GM18909 (cell line): ENCODE results near the gene PCDHAC1.
"Not testable (repeated sequence)": the region's sequence is repeated elsewhere in the genome, so short reads cannot be mapped to it uniquely, and the experiment has no call there.

Experiments
- ATAC-seq: cut with Tn5 transposase; IDR thresholded peaks from one replicate; pipeline ENCODE4 v1.9.1; 2021; ENCODE audit warnings: mild to moderate bottlenecking; ENCODE audit not compliant: unreplicated experiment, poor library complexity

Gene PCDHAC1

DNA sequence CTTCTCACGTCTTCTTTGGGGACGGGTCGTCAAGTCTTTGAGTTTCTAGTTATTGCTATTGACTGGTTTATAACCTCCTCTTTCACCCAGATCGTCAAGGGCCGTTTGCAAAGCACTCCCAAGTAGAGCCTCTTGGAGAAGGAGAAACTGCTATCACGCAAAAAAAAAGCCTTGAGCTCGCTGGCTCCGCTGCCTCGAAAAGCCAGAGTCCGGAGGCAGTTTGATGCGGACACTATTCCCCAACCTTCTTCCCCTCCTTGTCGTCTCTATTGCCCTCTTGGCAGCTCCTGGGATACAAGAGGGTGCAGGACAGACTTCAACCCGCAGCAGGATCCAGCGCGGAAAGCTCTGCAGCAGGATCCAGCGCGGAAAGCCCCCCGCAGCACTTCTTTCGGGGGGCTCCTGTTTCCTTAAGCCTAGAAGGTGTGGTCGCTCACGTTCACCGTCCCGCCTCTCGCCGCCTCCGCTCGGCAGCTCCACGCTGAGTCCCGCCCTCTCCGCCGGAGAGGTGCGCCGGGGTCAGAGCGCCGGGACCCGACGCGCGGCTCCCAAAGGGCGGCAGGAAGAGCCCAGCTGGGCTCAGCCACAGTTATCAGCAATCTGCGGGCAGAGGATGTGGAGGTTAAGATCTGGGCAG lies at the start of gene PCDHAC1:
Gene PCDHAC1 (plus strand): TSS at position 494 of the 637 bp plus-strand sequence. CDS start 594 bp downstream, outside the sequence.
- ATAC-seq = no peak

DNA sequence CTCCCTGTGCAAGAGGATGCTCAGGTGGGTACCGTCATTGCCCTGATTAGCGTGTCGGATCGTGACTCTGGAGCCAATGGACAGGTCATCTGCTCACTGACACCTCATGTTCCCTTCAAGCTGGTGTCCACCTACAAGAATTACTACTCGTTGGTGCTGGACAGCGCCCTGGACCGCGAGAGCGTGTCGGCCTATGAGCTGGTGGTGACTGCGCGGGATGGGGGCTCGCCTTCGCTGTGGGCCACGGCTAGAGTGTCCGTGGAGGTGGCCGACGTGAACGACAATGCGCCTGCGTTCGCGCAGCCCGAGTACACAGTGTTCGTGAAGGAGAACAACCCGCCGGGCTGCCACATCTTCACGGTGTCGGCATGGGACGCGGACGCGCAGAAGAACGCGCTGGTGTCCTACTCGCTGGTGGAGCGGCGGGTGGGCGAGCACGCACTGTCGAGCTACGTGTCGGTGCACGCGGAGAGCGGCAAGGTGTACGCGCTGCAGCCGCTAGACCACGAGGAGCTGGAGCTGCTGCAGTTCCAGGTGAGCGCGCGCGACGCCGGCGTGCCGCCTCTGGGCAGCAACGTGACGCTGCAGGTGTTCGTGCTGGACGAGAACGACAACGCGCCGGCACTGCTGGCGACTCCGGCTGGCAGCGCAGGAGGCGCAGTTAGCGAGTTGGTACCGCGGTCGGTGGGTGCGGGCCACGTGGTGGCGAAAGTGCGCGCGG lies 49.4 kb upstream of the PCDHAC1 start:
- ATAC-seq = not testable (repeated sequence)

DNA sequence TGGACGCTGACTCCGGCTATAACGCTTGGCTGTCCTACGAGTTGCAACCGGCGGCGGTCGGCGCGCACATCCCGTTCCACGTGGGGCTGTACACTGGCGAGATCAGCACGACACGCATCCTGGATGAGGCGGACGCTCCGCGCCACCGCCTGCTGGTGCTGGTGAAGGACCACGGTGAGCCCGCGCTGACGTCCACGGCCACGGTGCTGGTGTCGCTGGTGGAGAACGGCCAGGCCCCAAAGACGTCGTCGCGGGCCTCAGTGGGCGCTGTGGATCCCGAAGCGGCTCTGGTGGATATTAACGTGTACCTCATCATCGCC lies 48.9 kb upstream of the PCDHAC1 start:
- ATAC-seq = no peak

GRCh38 chr5:140881889-140882590 lies 44.1 kb upstream of the PCDHAC1 start, which contains the start of gene PCDHA13:
PCDHA13 (plus strand) TSS chr5:140882124; CDS start chr5:140882269, 145 bp downstream.
- ATAC-seq = no peak

GRCh38 chr5:140882591-140882899 lies 43.6 kb upstream of the PCDHAC1 start:
- no peak for ATAC-seq

DNA sequence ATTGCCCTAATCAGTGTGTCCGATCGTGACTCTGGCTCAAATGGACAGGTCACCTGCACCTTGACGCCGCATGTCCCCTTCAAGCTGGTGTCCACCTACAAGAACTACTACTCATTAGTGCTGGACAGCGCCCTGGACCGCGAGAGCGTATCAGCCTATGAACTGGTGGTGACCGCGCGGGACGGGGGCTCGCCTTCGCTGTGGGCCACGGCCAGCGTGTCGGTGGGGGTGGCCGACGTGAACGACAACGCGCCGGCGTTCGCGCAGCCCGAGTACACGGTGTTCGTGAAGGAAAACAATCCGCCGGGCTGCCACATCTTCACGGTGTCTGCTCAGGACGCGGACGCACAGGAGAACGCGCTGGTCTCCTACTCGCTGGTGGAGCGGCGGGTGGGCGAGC lies 42.7 kb upstream of the PCDHAC1 start:
- no peak for ATAC-seq

GRCh38 chr5:140883927-140884697 lies 42.0 kb upstream of the PCDHAC1 start:
- ATAC-seq = no peak

- ATAC-seq = no peak
Observed at GRCh38 chr5:140916325-140916724, 9.8 kb upstream of the PCDHAC1 start.

DNA sequence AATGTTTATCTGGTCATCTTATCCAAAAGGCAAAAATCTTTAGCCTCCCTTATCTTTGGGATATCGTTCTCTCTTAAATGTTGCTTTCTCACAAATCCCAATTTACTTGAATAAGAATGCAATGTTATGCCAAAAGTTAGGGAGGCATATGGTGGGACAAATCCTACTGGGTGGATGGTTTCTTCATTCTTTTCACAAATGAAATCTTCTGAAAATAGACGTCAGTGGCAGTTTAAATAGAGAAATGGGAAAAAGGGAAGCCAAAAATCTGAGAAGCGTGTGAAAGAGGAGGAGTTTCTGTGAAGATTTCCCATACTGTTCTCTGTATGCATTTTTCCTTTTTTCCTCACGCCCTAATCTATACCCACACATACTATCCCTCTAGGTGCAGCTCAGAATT lies 2.5 kb upstream of the PCDHAC1 start:
- ATAC-seq = no peak

DNA sequence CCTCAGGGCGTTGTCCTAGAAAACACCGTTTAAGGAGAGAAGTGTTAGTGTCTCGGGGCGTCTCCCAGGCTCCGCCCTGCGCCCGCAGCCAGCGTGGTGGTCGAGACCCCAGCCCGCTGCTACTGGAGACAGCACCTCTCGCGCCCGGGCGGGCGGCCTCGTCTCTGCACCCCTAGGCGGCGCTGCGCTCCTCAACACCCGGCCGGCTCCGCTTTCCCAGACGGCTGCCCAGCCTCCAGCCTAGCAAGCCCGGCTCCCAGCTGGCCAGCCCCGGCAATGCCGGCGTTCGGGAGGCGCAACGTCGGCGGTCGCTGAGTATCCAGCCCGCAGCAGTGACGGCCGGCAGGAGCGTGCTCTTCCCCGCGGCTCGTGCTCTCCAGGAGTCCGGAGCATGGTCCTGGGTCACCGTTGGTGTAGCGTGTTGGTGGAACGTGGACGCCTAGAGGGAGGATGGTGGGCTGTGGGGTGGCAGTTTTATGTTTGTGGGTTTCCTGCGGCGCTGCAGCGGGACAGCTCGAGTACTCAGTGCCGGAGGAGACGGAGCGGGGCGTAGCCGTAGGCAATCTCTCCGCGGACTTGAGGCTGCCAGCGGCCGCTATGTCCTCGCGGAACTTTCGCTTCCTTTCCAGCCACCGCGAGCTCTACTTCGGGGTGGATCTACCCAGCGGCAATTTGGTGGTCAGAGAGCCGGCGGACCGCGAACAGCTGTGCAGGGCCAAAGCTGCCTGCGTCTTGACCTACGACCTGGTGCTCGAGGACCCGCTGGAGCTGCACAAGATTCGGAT lies 536 bp downstream of the PCDHAC1 start:
- ATAC-seq = no peak

GRCh38 chr5:140927228-140927573 lies 1.1 kb downstream of the PCDHAC1 start:
- ATAC-seq = no peak

GRCh38 chr5:140934964-140935606 lies 9.0 kb downstream of the PCDHAC1 start:
- no peak for ATAC-seq

- no peak for ATAC-seq
Observed at GRCh38 chr5:140946578-140946977, 20.5 kb downstream of the PCDHAC1 start.

GRCh38 chr5:140951636-140952035 lies 25.5 kb downstream of the PCDHAC1 start:
- no peak for ATAC-seq

DNA sequence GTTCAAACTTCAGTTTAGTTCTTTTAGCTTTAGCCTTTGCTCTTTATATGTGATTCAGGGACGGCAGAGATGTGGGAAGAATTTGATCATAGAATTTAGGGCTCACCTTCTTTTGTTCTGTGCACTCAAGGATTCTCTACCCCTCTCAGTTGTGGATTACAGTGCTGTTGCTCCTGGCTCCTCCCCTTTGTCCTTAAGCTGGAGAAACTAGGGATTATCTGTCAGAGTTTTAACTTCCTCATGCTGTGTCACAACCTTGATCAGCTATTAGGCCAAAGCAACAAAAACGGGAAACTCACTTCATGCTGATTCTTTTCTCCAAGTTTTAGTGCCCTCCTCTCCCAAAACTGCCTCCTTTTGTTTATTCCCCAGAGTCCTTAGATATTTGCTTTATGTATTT lies 27.1 kb downstream of the PCDHAC1 start:
- ATAC-seq = no peak

- ATAC-seq = no peak
Observed at GRCh38 chr5:140962190-140962589, 36.1 kb downstream of the PCDHAC1 start.

DNA sequence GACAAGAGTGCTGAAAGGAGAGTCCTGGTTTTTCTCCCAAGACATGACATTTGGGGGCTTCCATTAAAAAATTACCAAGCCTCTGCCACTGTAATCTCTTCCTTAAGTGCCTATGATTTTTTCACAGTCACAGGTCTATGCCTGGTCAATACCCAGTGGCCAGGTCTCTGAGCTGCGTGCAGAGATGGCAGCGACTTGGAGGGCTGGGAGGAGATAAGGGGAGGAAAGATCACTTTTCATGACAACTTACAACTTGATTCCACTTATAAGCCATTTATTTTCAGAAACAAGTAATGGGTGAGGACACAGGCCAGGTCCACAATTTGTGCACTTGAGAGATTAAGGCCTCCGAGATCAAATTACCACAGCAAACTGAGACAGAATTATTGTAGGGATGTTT lies 38.3 kb downstream of the PCDHAC1 start:
- no peak for ATAC-seq

DNA sequence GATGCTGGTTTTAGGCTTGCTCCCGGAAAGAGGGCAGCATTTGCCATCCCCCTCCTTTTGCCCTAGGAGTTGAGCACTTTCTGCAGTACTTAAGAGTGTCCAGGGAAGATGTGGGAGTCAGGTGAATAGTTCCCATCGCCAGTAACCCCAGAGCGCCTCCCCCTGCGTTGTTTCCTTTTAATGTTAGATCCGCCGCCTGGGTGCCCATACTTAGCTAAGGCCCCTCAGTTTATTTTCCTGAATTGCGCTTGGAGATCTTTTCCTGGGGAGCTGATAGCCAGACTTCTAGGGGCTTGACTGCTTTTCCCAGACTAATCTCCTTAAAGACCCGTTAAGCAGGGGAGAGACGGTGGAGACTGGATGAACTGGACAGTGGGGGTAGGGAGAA lies 39.8 kb downstream of the PCDHAC1 start:
- no peak for ATAC-seq

GRCh38 chr5:140966293-140967225 lies 40.5 kb downstream of the PCDHAC1 start, which contains the start of gene PCDHAC2:
PCDHAC2 (plus strand) TSS chr5:140966476; CDS start chr5:140966767, 291 bp downstream.
- ATAC-seq = no peak
